Osteoblast (primary cell): ENCODE measurements around the gene GSAP. TPM values are rescaled to one million over a fixed set of nuclear protein-coding genes. Genes with fewer than 3 reads are reported as not detected.

ENCODE experiments used
- DNase-seq: peaks from one replicate; pipeline ENCODE4 v3.0.0; 2011; ENCODE audit warnings: low spot score, mixed read lengths; ENCODE audit not compliant: insufficient read length; ENCODE audit errors: missing footprints
- H2AFZ ChIP-seq: 2 replicates; pipeline ENCODE4 v1.6.0; 2011; ENCODE audit warnings: mild to moderate bottlenecking, low read length
- H3K27ac ChIP-seq: 2 replicates; pipeline ENCODE4 v1.5.1; 2011; ENCODE audit warnings: mild to moderate bottlenecking, low read depth, low read length, moderate library complexity
- H3K27me3 ChIP-seq: 2 replicates; pipeline ENCODE4 v1.6.0; 2012; ENCODE audit warnings: mild to moderate bottlenecking, control low read depth, inconsistent platforms, low read length, moderate library complexity; ENCODE audit not compliant: insufficient read depth
- H3K36me3 ChIP-seq: 2 replicates; pipeline ENCODE4 v1.5.1; 2011; ENCODE audit warnings: mild to moderate bottlenecking, low read length, control low read depth, moderate library complexity; ENCODE audit not compliant: insufficient read depth
- H3K4me1 ChIP-seq: 2 replicates; pipeline ENCODE4 v1.5.1; 2011; ENCODE audit warnings: mild to moderate bottlenecking, low read length, control low read depth, moderate library complexity; ENCODE audit not compliant: insufficient read depth
- H3K4me2 ChIP-seq: 2 replicates; pipeline ENCODE4 v1.6.0; 2011; ENCODE audit warnings: mild to moderate bottlenecking, low read length; ENCODE audit not compliant: insufficient read depth
- H3K4me3 ChIP-seq: fragments of 200-600 bp; sonication (generic); 3 replicates; pipeline ENCODE4 v1.5.1; 2012; ENCODE audit warnings: mild to moderate bottlenecking, low read length, inconsistent platforms; ENCODE audit not compliant: insufficient read depth
- H3K79me2 ChIP-seq: 2 replicates; pipeline ENCODE4 v1.6.0; 2012; ENCODE audit warnings: mild to moderate bottlenecking, low read length, control low read depth, inconsistent platforms; ENCODE audit not compliant: insufficient read depth
- H3K9me3 ChIP-seq: 2 replicates; pipeline ENCODE4 v1.5.1; 2011; ENCODE audit warnings: low read depth, low read length, control low read depth
- H4K20me1 ChIP-seq: 2 replicates; pipeline ENCODE4 v1.6.0; 2012; ENCODE audit warnings: mild to moderate bottlenecking, low read length, control low read depth; ENCODE audit not compliant: insufficient read depth
- total RNA-seq: library from RNA; depleted of rRNA; stranded (reverse); fragments of >200 nt; gene quantifications from 2 replicates; pipeline ENCODE4 v1.2.3, GENCODE V29; 2012
- TF ChIP-seq, protein P1 (sequence below): IDR thresholded peaks from 2 replicates; pipeline ENCODE4 v1.5.1; 2011; ENCODE audit warnings: mild to moderate bottlenecking, low read depth, low read length, moderate library complexity; ENCODE audit errors: extremely low read depth

Gene GSAP
- total RNA-seq, 1 donor: 13.0 TPM

DNA sequence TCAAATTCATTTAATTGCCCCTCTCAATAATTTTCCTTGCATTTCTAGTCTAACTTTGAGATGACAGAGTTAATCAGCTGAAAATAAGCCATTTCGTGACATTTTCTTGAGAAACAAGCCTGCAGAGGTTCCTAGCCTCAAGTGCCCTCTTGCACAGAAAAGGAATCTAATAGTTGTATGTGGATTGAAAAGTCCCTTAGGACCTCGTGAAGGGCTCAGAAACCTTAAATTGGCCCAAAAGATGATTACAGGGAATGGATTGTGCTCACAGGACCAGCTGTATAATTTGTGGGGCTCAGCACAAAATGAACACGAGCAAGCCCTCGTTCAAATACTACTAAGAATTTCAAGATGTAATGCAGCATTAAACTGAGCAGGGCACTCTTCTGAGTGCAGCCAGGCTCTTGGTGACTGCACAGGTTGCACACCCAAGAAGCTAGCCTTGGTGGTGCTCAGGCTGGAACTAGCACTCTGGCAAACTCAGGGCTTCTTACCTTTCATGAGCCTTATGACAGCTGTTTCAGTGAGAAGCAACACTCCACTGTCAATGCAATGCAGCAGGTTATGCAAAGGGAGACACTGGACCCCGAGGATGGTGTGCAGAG, 102.2 kb downstream of the GSAP start:
- Histone ChIP-seq H3K4me1 (no peaks in the 10 kb centered on the region), H3K4me3 (no peak overlapping the region), H3K9me3 (no peaks in the 10 kb centered on the region), H3K79me2 (no peaks in the 10 kb centered on the region), H3K27me3 (no peaks in the 10 kb centered on the region), H4K20me1 (no peaks in the 10 kb centered on the region), H3K36me3 (no peaks in the 10 kb centered on the region), H2AFZ (no peak overlapping the region), H3K27ac (no peak overlapping the region), H3K4me2 (no peak overlapping the region)
- no peak for DNase-seq
- TF ChIP-seq, protein P1, sequence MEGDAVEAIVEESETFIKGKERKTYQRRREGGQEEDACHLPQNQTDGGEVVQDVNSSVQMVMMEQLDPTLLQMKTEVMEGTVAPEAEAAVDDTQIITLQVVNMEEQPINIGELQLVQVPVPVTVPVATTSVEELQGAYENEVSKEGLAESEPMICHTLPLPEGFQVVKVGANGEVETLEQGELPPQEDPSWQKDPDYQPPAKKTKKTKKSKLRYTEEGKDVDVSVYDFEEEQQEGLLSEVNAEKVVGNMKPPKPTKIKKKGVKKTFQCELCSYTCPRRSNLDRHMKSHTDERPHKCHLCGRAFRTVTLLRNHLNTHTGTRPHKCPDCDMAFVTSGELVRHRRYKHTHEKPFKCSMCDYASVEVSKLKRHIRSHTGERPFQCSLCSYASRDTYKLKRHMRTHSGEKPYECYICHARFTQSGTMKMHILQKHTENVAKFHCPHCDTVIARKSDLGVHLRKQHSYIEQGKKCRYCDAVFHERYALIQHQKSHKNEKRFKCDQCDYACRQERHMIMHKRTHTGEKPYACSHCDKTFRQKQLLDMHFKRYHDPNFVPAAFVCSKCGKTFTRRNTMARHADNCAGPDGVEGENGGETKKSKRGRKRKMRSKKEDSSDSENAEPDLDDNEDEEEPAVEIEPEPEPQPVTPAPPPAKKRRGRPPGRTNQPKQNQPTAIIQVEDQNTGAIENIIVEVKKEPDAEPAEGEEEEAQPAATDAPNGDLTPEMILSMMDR: no peak

DNA sequence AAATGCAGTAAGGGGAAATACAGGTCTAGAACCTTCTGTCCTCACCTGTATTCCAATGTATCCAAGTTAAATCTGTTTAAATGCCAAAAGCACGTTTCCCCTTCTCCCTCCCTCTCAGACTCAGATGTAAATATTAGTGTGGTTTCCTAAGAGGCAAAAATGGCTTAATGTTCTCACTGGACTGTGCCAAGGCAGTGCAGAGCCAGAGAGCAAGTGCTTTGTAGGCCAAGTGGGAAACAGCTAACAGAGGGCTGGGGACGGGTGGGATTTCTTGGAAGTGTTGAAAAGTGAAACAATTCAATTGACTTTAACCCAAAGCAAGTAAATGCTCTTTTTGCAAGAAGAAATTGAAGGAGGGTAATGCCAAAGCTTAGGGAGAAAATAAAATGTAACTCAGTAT, 103.1 kb downstream of the GSAP start:
- Histone ChIP-seq H3K27ac (no peak overlapping the region), H3K4me3 (no peak overlapping the region), H2AFZ (no peak overlapping the region), H3K4me1 (no peaks in the 10 kb centered on the region), H4K20me1 (no peaks in the 10 kb centered on the region), H3K9me3 (no peaks in the 10 kb centered on the region), H3K27me3 (no peaks in the 10 kb centered on the region), H3K4me2 (no peak overlapping the region), H3K36me3 (no peaks in the 10 kb centered on the region), H3K79me2 (no peaks in the 10 kb centered on the region)
- no peak for DNase-seq
- TF ChIP-seq, protein P1: no peak

DNA sequence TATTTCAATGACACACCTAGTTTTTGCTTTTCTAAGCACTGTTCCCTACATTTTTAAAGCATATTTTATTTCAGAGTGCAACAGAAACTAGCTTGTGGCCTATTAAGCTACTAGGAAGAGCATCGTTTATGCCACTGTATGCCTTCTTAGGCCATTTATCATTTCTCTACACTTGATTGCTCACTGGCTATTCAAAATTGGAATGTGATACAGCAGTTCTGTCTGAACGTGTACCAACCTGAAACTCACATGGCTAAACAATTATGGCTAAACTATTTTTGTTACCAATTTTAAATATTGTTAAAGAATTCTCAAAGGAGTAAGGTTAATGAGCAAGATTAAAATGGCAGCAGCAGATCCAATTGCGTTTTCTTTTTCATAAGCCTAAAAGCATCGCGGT, 105.2 kb downstream of the GSAP start:
- H3K4me2 ChIP-seq: no peak overlapping the region
- no peak overlapping the region for H2AFZ ChIP-seq
- H4K20me1 ChIP-seq: no peaks in the 10 kb centered on the region
- peak; percentile 1 for DNase-seq
- no peak overlapping the region for H3K27ac ChIP-seq
- H3K9me3 ChIP-seq: no peaks in the 10 kb centered on the region
- H3K36me3 ChIP-seq: no peaks in the 10 kb centered on the region
- H3K4me3 ChIP-seq: no peak overlapping the region
- no peaks in the 10 kb centered on the region for H3K4me1 ChIP-seq
- no peaks in the 10 kb centered on the region for H3K27me3 ChIP-seq
- TF ChIP-seq, protein P1: no peak
- no peaks in the 10 kb centered on the region for H3K79me2 ChIP-seq

DNA sequence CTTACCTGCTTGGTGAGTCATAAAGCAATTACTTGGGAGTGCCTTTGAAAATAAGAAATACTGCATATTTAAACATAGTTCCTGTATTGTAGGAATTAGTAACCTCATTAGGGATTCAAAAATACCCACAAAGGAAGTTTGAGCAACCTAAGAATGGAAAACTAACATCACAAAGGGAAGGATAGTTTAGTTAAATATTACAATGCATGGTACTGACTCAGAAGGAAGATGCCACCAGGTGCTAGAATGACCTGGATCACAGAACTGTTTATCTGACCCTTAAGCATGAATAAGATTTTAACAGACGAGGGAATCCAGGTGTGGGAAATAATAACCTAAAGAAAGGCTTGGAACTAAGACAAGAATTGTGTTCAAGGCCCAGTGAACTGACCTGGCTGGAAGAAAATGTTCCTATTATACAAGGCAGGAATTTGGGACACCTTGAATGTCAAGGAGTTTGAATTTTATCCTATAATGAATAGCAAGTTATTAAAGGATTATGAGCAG, 106.4 kb downstream of the GSAP start:
- H3K79me2 ChIP-seq: no peaks in the 10 kb centered on the region
- H3K4me1 ChIP-seq: no peaks in the 10 kb centered on the region
- no peaks in the 10 kb centered on the region for H4K20me1 ChIP-seq
- H3K4me2 ChIP-seq: no peak overlapping the region
- no peaks in the 10 kb centered on the region for H3K9me3 ChIP-seq
- H3K27ac ChIP-seq: no peak overlapping the region
- no peak for DNase-seq
- H3K4me3 ChIP-seq: no peak overlapping the region
- H3K27me3 ChIP-seq: no peaks in the 10 kb centered on the region
- H3K36me3 ChIP-seq: no peaks in the 10 kb centered on the region
- TF ChIP-seq, protein P1: no peak
- H2AFZ ChIP-seq: no peak overlapping the region
